Sigmoid colon (tissue), 3 donors: Measurements from ENCODE around the gene KEAP1.

Experiments used
- CTCF ChIP-seq, 4 experiments: fragments of 450-650 bp in 3 of 4; fragments of 200-600 bp in 1 of 4; IDR thresholded peaks; one replicate each; pipeline ENCODE4 v1.5.1; 2016 to 2019; ENCODE audit warnings: antibody characterized with exemption in 4 of 4, mild to moderate bottlenecking in 3 of 4, moderate library complexity in 2 of 4
- POLR2A ChIP-seq, 2 donors: fragments of 450-650 bp; IDR thresholded peaks; one replicate each; pipeline ENCODE4 v1.6.1; 2016; ENCODE audit warnings: antibody characterized with exemption in 2 of 2, mild to moderate bottlenecking in 2 of 2, moderate library complexity in 2 of 2

GRCh38 chr19:10453852-10454251 is 49.3 kb downstream of the KEAP1 start:
- TF ChIP-seq CTCF (IDR thresholded peaks at IDR 0.05): no peak
- no peak for TF ChIP-seq POLR2A (IDR thresholded peaks at IDR 0.05)
